Memory B cell (primary cell): ENCODE data around the gene LMAN1L.
A peak's percentile ranks its signal among the peaks of the same experiment; 100 is the strongest.

Experiments used
- ATAC-seq: fragments of 150-1000 bp; cut with Tn5 transposase; 2 replicates; pipeline ENCODE4 v1.10.0; 2021; ENCODE audit warnings: low read depth, mild to moderate bottlenecking, moderate library complexity
- DNase-seq, 2 donors: peaks; one replicate each; pipeline ENCODE4 v3.0.0; 2022; ENCODE audit warnings: low spot score in 2 of 2
- H3K27ac Mint-ChIP-seq: one replicate; pipeline ENCODE4 v1.8.0; 2022; ENCODE audit warnings: mild to moderate bottlenecking, moderate library complexity, mixed read lengths
- H3K27me3 Mint-ChIP-seq: one replicate; pipeline ENCODE4 v1.8.0; 2022; ENCODE audit warnings: mixed read lengths
- H3K36me3 Mint-ChIP-seq: one replicate; pipeline ENCODE4 v1.8.0; 2022; ENCODE audit warnings: mild to moderate bottlenecking, mixed read lengths
- H3K4me1 Mint-ChIP-seq: one replicate; pipeline ENCODE4 v1.8.0; 2022; ENCODE audit warnings: mixed read lengths
- H3K4me3 Mint-ChIP-seq: one replicate; pipeline ENCODE4 v1.8.0; 2022; ENCODE audit warnings: mild to moderate bottlenecking, moderate library complexity, mixed read lengths
- H3K9me3 Mint-ChIP-seq: one replicate; pipeline ENCODE4 v1.8.0; 2022; ENCODE audit warnings: mixed read lengths

The LMAN1L gene

GRCh38 chr15:74812533-74812932 is at the start of gene LMAN1L:
LMAN1L (plus strand) TSS chr15:74812835; CDS start chr15:74812855, 20 bp downstream.
- no peak for ATAC-seq
- Mint-ChIP-seq H3K27ac (no peak within 1 kb of the TSS), H3K36me3 (no peaks in the 10 kb centered on the region), H3K4me3 (no peak within 1 kb of the TSS), H3K27me3 (peaks cover 4% of the 10 kb centered on the region), H3K4me1 (peaks cover 31% of the 10 kb centered on the region), H3K9me3 (no peaks in the 10 kb centered on the region)
- DNase-seq, result no peak

GRCh38 chr15:74763416-74763815 is 49.2 kb upstream of the LMAN1L start:
- Mint-ChIP-seq H3K27me3 (peaks cover 12% of the 10 kb centered on the region), H3K4me1 (no peaks in the 10 kb centered on the region), H3K36me3 (no peaks in the 10 kb centered on the region), H3K27ac (no peak overlapping the region), H3K4me3 (no peak overlapping the region), H3K9me3 (no peaks in the 10 kb centered on the region)
- ATAC-seq (no peak), DNase-seq (no peak)

GRCh38 chr15:74767167-74768098 is 45.2 kb upstream of the LMAN1L start:
- no peaks in the 10 kb centered on the region for H3K36me3 Mint-ChIP-seq
- H3K27me3 Mint-ChIP-seq, result peaks cover 8% of the 10 kb centered on the region
- peaks cover 13% of the 10 kb centered on the region for H3K4me1 Mint-ChIP-seq
- DNase-seq (no peak), ATAC-seq (no peak)
- H3K9me3 Mint-ChIP-seq, result no peaks in the 10 kb centered on the region
- no peak overlapping the region for H3K27ac Mint-ChIP-seq
- H3K4me3 Mint-ChIP-seq, result no peak overlapping the region

GRCh38 chr15:74768099-74768770 is 44.4 kb upstream of the LMAN1L start:
- ATAC-seq (no peak), DNase-seq (no peak)
- H3K36me3 Mint-ChIP-seq, result no peaks in the 10 kb centered on the region
- no peaks in the 10 kb centered on the region for H3K9me3 Mint-ChIP-seq
- H3K27ac Mint-ChIP-seq, result no peak overlapping the region
- peaks cover 6% of the 10 kb centered on the region for H3K27me3 Mint-ChIP-seq
- H3K4me3 Mint-ChIP-seq, result no peak overlapping the region
- peaks cover 19% of the 10 kb centered on the region for H3K4me1 Mint-ChIP-seq

GRCh38 chr15:74768771-74769342 is 43.8 kb upstream of the LMAN1L start:
- no peak overlapping the region for H3K27ac Mint-ChIP-seq
- no peak for DNase-seq
- H3K4me3 Mint-ChIP-seq, result no peak overlapping the region
- peaks cover 6% of the 10 kb centered on the region for H3K27me3 Mint-ChIP-seq
- H3K4me1 Mint-ChIP-seq, result peaks cover 25% of the 10 kb centered on the region
- ATAC-seq, result no peak
- no peaks in the 10 kb centered on the region for H3K36me3 Mint-ChIP-seq
- no peaks in the 10 kb centered on the region for H3K9me3 Mint-ChIP-seq

- H3K27ac Mint-ChIP-seq, result no peak overlapping the region
- peaks cover 25% of the 10 kb centered on the region for H3K4me1 Mint-ChIP-seq
- ATAC-seq, result no peak
- no peaks in the 10 kb centered on the region for H3K36me3 Mint-ChIP-seq
- peaks cover 6% of the 10 kb centered on the region for H3K27me3 Mint-ChIP-seq
- H3K4me3 Mint-ChIP-seq, result no peak overlapping the region
- H3K9me3 Mint-ChIP-seq, result no peaks in the 10 kb centered on the region
- DNase-seq, result no peak
These were observed 43.1 kb upstream of the LMAN1L start for GRCh38 chr15:74769463-74770025.

GRCh38 chr15:74770211-74770903 is 42.3 kb upstream of the LMAN1L start:
- no peak for ATAC-seq
- Mint-ChIP-seq H3K4me1 (peaks cover 31% of the 10 kb centered on the region), H3K27ac (peak overlapping the region; percentile 28), H3K36me3 (no peaks in the 10 kb centered on the region), H3K4me3 (no peak overlapping the region), H3K27me3 (peaks cover 4% of the 10 kb centered on the region), H3K9me3 (no peaks in the 10 kb centered on the region)
- no peak for DNase-seq

- peak overlapping the region; percentile 17 for H3K27ac Mint-ChIP-seq
- H3K4me3 Mint-ChIP-seq, result peak overlapping the region; percentile 29
- H3K27me3 Mint-ChIP-seq, result peaks cover 2% of the 10 kb centered on the region
- peaks cover 49% of the 10 kb centered on the region for H3K4me1 Mint-ChIP-seq
- no peaks in the 10 kb centered on the region for H3K9me3 Mint-ChIP-seq
- ATAC-seq, result no peak
- no peak for DNase-seq
- no peaks in the 10 kb centered on the region for H3K36me3 Mint-ChIP-seq
These were observed 39.3 kb upstream of the LMAN1L start for GRCh38 chr15:74773329-74773728.

GRCh38 chr15:74773731-74774252 is 38.8 kb upstream of the LMAN1L start:
- Mint-ChIP-seq H3K27ac (no peak overlapping the region), H3K36me3 (no peaks in the 10 kb centered on the region), H3K4me1 (peaks cover 51% of the 10 kb centered on the region), H3K27me3 (peaks cover under 1% of the 10 kb centered on the region), H3K4me3 (peak overlapping the region; percentile 29), H3K9me3 (no peaks in the 10 kb centered on the region)
- no peak for ATAC-seq
- no peak for DNase-seq

GRCh38 chr15:74775132-74775562 is 37.5 kb upstream of the LMAN1L start:
- Mint-ChIP-seq H3K4me1 (peaks cover 56% of the 10 kb centered on the region), H3K9me3 (no peaks in the 10 kb centered on the region), H3K4me3 (peak overlapping the region; percentile 60), H3K27me3 (no peaks in the 10 kb centered on the region), H3K36me3 (no peaks in the 10 kb centered on the region), H3K27ac (peak overlapping the region; percentile 99)
- ATAC-seq (no peak), DNase-seq (no peak)

GRCh38 chr15:74775894-74776293 is 36.7 kb upstream of the LMAN1L start:
- Mint-ChIP-seq H3K27me3 (no peaks in the 10 kb centered on the region), H3K4me1 (peaks cover 61% of the 10 kb centered on the region), H3K36me3 (no peaks in the 10 kb centered on the region), H3K4me3 (no peak overlapping the region), H3K9me3 (no peaks in the 10 kb centered on the region), H3K27ac (peak overlapping the region; percentile 99)
- DNase-seq, result no peak
- ATAC-seq, result no peak

GRCh38 chr15:74776821-74777768 is 35.5 kb upstream of the LMAN1L start:
- DNase-seq, result peak; percentile 75 to 82
- Mint-ChIP-seq H3K27me3 (no peaks in the 10 kb centered on the region), H3K4me3 (peak overlapping the region; percentile 77)

More at GRCh38 chr15:74776821-74777768, 35.5 kb upstream of the LMAN1L start:
- ATAC-seq, result peak; percentile 71
- H3K4me1 Mint-ChIP-seq, result peaks cover 58% of the 10 kb centered on the region
- peak overlapping the region; percentile 99 for H3K27ac Mint-ChIP-seq
- H3K36me3 Mint-ChIP-seq, result no peaks in the 10 kb centered on the region
- H3K9me3 Mint-ChIP-seq, result no peaks in the 10 kb centered on the region
